NCI-H748 treated with DMSO at 0.1 percent for 48 hours (cell line): ENCODE data around the gene THADA.
"Not testable (repeated sequence)": the region's sequence is repeated elsewhere in the genome, so short reads cannot be mapped to it uniquely, and the experiment has no call there.

ENCODE experiments used
- DNase-seq: peaks from one replicate; lab custom pipeline; 2025; lab: John Stamatoyannopoulos, UW

Gene THADA

DNA sequence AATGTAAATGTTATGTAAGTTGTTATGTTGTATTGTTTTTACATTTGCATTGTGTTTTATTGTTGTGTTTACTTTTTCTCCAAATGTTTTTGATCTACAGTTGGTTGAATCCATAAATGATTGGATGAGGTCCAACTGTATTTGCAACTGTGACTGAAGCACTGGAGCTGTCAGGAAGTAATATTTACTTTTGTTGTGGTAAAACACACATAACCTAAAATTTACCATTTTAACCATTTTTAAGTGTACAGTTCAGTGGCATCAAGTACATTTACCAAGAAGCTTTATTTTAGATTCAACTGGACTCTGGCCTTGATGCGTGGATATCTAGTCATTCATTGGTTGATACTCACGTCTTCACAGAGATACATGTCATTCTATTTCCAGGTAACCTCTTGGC lies 181.8 kb downstream of the THADA start:
- no peak for DNase-seq

DNA sequence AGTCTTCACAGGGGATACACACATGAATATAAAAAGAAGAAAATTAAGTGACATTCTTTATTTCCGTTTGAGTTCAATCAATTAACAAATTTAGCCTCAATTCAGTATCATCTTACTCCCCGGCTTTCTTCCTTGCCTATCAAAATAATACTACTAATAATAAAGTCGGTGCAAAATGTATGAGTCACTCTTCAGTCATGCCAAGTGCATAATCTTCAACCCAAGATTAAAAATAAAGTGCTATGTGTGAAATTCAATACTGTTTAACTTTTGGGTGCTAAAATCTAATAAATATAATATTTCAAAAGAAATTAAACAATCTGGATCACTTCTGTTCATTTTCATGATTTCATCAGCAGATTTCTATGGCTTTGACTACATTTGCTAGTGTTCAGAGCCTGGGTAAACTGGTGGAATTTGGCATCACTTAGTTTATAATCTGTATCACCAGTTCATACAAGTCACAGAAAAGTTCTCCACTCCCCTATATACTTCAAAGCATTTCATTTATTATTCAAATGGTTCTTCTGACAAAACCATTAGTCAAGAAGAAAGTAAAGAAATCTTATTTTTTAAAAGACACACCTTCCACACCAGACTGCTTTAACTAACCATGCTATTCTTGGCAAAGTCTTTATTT lies 183.6 kb downstream of the THADA start:
- no peak for DNase-seq

DNA sequence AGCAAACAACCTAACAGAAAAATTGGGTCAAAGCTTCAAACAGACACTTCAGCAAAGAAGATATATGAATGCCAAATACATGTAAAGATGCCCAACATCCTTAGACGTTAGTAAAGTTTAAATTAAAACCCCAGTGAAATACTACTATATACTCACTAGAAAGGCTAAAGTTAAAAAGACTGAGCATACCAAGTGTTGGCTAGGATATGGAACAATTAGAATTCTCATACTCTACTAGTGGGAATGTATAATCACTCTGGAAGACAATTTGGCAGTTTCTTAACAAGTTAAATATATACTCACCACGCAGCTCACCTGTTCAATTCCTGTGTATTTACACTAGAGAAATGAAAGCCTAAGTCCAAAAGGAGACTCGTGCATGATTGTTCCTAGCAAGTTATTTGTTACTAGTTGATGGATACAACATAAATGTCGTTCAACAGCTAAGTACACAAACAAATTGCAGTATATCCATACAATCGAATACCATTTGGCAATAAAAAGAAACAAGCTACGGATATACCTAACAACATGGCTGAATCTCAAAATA lies 185.7 kb downstream of the THADA start:
- no peak for DNase-seq

DNA sequence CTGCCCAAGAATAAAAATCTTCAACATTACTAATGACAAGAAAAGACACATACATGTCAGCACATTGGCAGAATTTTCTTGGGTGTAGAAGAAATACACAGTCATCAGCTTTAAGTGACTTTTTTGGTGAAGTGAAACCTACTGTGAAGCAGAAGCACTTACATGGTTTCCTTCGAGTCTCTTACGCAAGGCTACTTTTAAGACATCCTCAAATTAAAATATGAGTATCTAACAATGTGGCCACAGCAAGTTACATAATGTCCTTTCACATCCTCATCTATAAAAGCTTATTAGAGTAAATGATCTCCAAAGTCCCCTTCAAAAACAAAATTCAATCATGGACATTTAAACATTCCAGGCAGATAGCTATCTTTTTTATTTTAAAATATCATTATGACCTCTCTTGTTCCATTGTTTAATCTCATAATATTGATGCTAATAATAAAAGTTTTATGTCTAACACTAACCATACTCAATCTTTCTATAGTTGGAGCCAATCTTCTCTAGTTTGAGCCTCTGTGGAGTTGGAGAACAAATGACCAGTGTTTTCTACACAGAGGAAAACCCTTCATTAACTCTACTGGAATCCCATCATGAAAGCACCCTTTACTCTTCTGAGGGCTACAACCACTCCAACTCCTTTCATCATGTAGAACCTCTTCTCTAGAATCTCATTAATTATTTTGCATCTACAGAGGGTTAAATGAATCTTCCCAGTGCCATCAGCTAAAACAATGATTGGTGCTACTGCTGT lies 187.3 kb downstream of the THADA start:
- no peak for DNase-seq

DNA sequence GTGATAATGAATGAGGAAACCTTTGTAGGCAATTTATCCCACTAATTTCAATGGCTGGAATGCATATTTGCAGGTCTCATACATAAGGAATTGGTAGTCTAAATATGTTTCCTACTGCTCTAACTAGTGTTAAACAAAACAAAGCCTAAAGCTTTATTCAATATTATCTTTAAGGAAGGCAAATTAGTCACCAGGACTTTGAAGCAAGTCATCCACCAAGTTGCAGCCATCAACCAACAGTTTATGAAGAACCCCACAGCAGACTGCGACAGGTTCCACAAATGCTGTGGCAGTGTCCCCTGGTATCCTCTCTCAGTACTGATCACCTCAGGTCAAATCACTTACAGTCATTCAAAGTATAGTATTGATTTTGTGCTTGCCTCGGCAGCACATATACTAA lies 187.9 kb downstream of the THADA start:
- no peak for DNase-seq

DNA sequence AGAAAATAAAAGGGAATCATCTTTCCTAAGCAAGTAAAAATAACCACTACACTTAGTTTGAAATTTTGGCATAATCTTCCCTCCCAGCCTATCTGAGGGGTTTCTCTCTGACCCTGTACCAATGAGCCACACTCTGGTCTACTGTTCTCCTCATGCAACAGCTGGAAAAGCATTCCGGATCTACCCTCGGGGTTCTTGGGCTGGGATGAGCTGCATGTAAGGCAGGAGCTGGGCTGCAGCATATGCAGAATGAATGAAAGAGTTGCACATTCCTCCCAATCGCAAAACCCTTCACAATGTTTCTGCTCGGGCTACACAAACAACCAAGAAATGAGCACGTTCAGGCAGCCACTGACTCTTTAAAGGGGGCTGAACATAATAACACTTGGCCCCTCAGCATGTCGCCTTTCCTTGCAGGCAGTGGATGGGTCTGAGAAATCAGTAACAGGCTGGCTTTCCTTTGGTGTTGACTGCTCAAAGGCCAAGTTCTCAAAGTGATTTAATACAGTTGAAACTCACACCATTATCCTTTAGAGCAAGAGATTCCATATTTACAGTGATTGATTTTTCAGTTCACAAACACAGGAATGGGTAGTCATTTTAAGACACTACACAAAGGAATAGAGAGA lies 189.1 kb downstream of the THADA start:
- no peak for DNase-seq

DNA sequence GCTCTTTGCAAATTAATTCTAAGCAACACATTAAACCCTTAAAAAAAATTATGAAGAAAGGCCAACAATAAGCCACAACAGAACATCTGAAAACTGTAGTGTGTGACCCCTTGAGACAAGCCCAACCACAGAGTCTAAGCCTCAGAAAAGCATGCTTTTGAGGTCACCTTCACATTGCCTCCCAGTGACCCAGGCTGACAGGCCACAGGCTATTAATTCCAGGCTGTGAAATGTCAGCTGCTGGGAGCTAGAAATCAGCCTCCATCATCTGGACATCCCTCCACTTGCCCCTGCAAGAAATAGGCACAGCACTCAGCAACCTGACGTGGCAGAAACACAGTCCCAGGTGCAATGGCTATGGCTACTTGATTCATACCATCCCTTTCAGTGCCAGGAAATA lies 190.0 kb downstream of the THADA start:
- no peak for DNase-seq

DNA sequence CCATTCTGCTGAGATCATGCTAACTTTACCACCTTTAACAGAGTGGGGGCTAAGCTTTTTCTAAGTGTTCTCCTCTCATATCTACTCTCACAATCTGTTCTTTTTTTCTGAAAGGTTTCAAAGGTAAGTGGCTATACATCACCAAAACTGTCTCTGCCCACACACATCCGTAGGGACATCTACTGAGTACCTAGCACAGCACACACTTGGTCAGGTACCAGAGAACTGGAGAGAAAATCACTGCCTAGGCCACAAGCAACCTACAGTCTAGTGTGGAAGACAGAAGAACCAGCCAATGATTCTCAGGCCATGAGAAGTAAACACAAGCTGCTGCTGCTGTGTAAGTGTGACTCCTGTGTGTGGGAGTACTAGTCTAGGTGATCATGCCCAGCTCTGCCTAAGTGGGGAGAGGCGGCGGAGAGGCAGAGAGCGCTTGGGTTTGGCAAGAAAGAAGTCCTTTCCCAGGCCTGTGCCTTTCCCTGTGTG lies 193.3 kb downstream of the THADA start:
- DNase-seq = no peak

DNA sequence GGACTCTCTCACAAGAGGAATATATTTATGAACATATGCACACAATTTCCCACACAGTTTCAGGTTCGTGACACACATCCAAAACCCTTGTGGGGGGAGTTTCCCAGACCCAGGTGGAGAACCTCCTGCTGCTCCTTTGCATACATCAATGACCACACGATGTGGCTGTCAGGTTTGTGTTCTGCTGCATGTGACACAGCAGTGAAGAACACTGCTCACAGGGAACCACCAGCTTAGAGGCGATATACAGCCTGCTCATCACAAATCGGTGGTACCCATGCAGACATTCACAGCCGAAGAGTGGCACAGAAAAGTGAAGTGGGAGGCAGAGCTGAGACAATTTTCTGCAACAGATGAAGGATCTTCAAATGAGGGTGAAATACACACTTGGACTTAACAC lies 193.8 kb downstream of the THADA start:
- DNase-seq = no peak

DNA sequence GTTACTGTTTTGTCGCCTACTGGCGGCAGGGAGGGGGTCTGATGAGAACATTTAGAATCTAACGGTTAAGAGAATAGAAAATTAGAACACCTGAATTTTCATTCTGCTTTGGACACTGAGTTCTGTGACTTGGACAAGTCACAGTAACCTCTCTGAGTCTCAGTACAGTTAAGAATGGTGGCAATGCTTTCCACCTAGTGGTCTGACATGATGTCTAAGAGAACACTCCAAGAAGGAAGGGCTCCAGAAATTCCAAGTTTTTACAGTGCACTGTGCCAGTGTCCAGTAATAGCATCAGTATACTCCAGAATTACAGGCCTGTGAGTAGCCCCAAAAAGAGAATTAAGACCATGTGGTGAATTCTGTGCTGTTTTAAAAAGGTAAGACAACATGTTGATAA lies 195.3 kb downstream of the THADA start:
- no peak for DNase-seq

DNA sequence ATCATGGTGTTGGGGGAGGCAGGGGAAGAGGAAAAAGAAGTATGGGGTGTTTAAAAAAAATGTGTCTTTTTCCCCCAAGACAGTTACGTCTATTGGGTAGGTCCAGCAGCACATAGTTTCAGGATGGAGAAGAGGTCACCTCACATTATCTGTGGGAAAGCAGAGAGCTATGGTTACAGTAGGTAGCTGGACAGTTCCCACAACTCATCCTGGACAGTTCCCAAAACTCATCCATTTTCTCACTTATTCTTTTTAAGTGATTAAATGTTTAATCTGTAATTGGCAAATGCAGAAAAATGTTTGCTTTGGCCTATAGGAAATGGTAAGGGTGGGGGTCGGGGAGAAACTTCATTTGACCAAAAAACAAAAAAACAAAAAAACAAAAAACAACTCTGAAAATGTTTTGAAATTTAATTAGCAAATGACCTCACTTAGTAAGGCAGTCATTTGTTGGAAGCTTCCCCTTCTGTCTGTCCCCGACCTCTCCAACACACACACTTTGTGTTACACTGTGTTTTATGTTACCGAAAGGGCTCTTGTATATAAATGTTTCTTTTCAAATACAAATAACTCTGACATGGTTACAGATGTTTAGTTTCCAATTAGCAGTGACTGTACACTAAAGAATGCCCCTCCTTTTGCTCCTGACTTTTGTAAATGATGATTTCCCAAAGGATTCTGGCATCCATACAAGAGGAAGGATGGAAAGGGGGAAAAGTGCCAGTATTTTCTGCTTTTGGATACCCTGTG lies 196.1 kb downstream of the THADA start:
- no peak for DNase-seq

DNA sequence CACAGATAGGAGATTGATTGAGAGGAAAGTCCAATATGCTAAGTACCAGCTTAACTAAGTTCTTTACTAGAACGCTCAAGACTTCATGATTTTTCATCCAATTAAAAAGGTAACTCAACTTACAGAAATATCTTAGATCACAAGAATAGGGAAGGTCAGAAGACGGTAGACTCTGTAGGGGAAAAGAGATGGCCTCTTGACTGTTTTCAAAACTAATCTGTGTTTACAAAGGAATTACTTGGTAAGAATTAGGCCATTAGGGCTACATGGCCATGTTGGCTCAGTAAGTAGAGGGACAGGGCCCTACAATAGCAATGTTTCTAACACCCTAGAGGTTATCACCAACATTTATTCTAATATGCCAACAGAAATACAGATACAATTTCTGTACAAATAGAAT lies 196.7 kb downstream of the THADA start:
- DNase-seq = no peak

DNA sequence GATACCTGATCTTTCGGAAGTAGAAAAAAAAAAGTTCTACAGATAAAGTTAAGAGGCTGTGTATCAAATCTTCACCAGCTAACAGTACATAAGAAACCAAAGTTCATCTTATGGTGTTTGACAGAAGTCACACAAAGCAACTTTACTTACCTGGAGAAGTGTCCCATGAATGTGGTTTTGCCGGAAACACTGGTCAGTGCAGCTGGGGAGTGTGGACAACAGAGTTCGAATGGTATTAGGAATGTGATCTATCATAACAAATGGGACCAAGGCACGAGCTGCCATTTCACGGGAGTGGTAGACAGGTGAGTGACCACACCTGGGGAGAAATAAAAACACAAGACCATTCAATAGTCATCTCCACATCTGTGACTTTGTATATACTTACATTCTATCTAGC lies 198.0 kb downstream of the THADA start:
- no peak for DNase-seq

DNA sequence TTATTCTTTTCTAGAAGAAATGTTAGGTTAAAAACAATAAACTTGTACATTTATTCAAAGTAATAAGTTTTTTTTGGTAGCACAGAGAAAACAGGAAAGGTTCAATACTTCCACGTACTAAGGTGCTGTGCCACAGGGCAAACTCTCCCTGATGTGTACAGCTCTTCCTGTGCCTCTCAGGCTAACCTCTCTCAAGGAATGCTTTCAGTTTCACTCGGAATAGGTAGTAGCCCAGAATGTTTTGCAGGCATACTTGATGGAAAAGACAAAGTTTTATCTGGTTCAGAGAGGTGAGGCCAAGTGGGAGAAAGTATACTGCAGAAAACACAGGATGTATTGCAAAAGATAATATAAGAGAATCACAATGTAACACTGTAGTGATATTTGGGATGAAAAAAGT lies 198.4 kb downstream of the THADA start:
- no peak for DNase-seq

DNA sequence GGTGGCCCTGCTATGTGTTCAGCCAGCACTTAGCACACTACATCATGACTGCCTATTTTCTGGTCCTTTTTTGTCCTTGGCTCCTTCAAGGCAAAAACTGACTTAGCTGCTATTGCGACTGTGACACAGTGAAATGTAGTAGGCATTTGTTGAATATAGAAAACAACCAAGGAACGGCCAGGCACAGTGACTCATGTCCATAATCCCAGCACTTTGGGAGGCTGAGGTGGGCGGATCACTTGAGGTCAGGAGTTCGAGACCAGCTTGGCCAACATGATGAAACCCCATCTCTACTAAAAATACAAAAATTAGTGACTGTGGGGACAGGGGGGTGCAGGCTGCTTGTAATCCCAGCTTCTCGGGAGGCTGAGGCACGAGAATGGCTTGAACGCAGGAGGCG lies 199.5 kb downstream of the THADA start:
- not testable (repeated sequence) for DNase-seq

DNA sequence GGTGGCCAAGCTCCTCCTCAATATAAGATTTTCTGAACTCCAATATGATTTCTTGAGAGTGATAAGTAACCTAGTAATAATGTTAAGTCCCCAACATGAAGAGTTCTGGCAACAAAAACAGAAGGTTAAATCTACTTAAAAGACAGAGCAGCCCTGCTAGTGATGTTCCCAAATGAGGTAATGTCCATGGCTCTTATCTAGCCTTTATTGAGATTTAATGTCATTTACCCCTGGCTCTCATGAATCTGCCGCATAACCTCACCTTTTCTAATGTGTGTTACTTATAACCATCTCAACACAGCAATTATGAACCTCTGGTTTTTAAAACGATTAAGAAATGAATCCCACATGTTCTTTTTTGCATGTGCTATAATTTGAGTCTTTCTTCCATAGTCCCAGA lies 201.9 kb downstream of the THADA start:
- DNase-seq = no peak

DNA sequence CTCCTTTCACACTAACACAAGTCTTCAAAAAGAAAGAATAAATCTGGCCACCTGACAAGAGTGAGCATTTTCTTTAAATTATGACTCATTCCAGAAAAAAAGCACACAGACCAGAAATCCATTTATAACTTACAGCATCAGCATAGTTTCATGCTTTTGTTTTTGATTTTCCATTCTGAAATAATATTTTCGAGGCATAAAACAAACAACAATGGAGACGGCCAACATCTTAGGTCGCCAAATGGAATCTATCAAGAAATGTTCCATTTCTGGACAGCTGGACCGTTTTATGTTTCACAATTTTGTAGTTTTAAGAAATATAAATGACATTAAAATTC lies 204.0 kb downstream of the THADA start:
- DNase-seq = no peak

DNA sequence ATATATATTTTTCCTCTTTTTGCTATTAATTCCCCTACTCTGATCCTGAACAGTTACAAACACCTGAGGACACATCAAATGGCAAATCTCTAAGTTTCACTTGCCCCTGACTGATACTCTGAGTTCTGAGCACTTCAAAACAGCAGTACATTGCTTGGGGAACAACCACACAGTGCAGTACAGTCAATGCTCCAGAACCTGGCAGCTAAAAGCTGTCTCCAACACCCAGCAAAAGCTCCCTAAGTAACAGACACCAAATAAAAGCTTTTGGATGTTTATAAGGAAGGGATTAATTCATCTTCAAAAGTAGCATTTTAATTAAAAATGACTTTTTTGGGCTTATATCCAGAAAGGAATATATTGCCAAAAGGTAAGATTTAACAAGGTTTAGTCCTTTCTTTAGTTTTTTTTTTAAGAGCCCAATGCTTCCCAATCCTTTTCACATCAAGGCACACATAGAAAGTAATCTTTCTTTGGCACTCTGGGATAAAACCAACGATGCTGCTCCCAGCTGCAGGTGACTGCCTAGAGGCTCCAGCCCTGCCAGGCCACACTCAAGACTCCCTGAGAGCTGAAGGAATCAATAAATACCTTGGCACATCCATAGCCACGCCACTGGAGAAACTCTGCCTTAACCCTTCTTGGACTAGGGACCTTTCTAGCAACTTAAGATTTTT lies 204.5 kb downstream of the THADA start:
- DNase-seq = no peak

DNA sequence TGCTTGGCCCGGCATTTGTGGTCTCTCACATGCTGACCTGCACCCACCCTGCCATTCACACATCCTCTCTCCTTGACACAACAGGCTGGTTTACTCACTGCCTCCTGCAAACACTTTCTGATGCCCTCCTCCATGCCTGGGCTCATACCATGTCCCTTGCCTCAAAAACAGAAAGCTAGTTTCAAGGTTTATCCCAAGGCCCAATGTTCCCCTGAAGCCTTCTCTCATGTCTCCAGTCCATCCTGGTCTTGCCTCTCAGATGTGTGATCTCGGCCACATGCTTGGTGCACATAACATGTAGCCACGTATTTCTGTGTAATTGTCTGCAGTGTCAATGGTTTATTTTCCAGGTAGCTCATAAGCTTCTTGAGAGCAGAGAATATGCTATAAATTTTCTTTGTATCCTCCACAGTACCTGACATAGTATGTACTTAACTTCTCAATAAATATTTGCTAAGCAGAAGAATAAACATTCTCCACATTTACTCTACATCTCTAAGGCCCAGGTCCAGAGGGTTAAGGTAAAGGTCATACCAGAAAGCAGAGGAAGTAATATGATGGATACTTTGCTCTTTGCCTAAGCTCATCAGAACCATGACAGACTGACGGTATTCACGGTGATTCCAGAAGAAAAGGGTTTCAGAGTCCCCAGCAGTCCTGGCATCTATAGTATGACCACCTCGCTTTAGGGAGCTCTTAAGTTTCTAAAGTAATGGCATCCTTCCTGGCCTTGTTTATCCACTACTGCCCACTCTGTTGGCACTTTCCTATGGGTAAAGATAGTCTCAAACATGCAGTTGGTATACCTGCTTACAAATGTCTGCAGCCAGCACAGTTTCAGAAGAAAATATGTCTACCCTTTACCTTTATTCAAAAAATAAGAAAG lies 206.0 kb downstream of the THADA start:
- no peak for DNase-seq

DNA sequence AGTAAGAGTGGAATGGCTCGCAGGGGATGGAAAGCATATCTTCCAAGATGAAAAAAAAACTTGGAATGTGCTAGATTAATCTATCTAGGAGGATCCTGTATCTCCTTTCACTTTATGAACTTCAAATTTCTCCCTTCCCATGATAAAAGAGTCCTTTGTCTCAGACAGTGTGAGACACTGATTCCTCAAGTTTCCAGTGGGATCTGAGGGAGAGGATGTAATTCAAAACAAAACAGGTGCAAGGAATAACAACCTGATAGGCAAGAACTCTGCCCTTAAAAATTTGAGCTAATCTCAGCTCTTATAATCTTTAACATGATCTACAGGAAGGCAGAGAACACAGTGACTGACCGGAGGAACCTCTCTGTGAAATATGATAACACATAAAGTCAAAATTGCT lies 207.5 kb downstream of the THADA start:
- no peak for DNase-seq
